HL-60 (cell line): ENCODE measurements around the gene PHF21A.

ENCODE experiments used
- CTCF ChIP-seq: IDR thresholded peaks from one replicate; pipeline ENCODE4 v1.5.1; 2011; ENCODE audit warnings: low read length, control low read depth, inconsistent platforms; ENCODE audit not compliant: insufficient read depth
- GABPA ChIP-seq: IDR thresholded peaks from 2 replicates; pipeline ENCODE4 v1.6.1; 2012; ENCODE audit warnings: low read depth

- TF ChIP-seq CTCF (no peak), GABPA (no peak)
Observed at GRCh38 chr11:46057489-46057888, 63.8 kb downstream of the PHF21A start.
